Hepatocyte (in vitro differentiated cells): ENCODE data around the gene GTF2A2. TPM values are rescaled to one million over a fixed set of nuclear protein-coding genes. Genes with fewer than 3 reads are reported as not detected.
"Not testable (repeated sequence)": the region's sequence is repeated elsewhere in the genome, so short reads cannot be mapped to it uniquely, and the experiment has no call there.

Experiments
- DNase-seq: peaks from one replicate; pipeline ENCODE4 v3.0.0-alpha.2; 2016; ENCODE audit warnings: low spot score
- H2AFZ ChIP-seq: fragments of 200-600 bp; sonication (generic); 2 replicates; pipeline ENCODE4 v1.6.0; 2016; ENCODE audit warnings: antibody characterized with exemption, mild to moderate bottlenecking
- H3K27ac ChIP-seq: fragments of 200-600 bp; sonication (generic); 2 replicates; pipeline ENCODE4 v1.5.1; 2016; ENCODE audit warnings: mild to moderate bottlenecking
- H3K27me3 ChIP-seq: fragments of 200-600 bp; sonication (generic); 2 replicates; pipeline ENCODE4 v1.6.1; 2016
- H3K36me3 ChIP-seq: fragments of 200-600 bp; sonication (generic); replicated peaks from 2 replicates; pipeline ENCODE4 v1.5.1; 2016; ENCODE audit warnings: low read depth; ENCODE audit not compliant: insufficient read depth
- H3K4me1 ChIP-seq: fragments of 200-600 bp; sonication (generic); 2 replicates; pipeline ENCODE4 v1.5.1; 2016; ENCODE audit warnings: mild to moderate bottlenecking, moderate library complexity; ENCODE audit not compliant: insufficient read depth
- H3K4me2 ChIP-seq: fragments of 200-600 bp; sonication (generic); 2 replicates; pipeline ENCODE4 v1.6.0; 2016
- H3K4me3 ChIP-seq: fragments of 200-600 bp; sonication (generic); 2 replicates; pipeline ENCODE4 v1.5.1; 2016; ENCODE audit warnings: mild to moderate bottlenecking
- H3K79me2 ChIP-seq: fragments of 200-600 bp; sonication (generic); 2 replicates; pipeline ENCODE4 v1.6.0; 2017; ENCODE audit warnings: mild to moderate bottlenecking
- H3K9me2 ChIP-seq: fragments of 200-600 bp; sonication (generic); replicated peaks from 2 replicates; pipeline ENCODE4 v1.6.0; 2017; ENCODE audit warnings: mild to moderate bottlenecking; ENCODE audit not compliant: insufficient read depth
- H3K9me3 ChIP-seq: fragments of 200-600 bp; sonication (generic); 2 replicates; pipeline ENCODE4 v1.5.1; 2016; ENCODE audit warnings: low read depth, mild to moderate bottlenecking
- H4K20me1 ChIP-seq: fragments of 200-600 bp; sonication (generic); 2 replicates; pipeline ENCODE4 v1.6.0; 2016; ENCODE audit warnings: mild to moderate bottlenecking; ENCODE audit not compliant: insufficient read depth, poor library complexity, severe bottlenecking
- EZH2 ChIP-seq: fragments of 200-600 bp; sonication (generic); IDR thresholded peaks from 2 replicates; pipeline ENCODE4 v1.6.1; 2016; ENCODE audit warnings: antibody characterized with exemption, mild to moderate bottlenecking, borderline replicate concordance
- EZH2phosphoT487 ChIP-seq: fragments of 200-600 bp; sonication (generic); IDR thresholded peaks from one replicate; pipeline ENCODE4 v1.6.1; 2018; ENCODE audit warnings: antibody characterized with exemption, mild to moderate bottlenecking, low read depth, moderate library complexity; ENCODE audit not compliant: unreplicated experiment, severe bottlenecking
- WGBS: methylation state at CpG from one replicate; pipeline ENCODE4 v1.1.6; 2016; ENCODE audit warnings: low lambda C conversion rate; ENCODE audit errors: missing lambda C conversion rate; 5-methylcytosine and 5-hydroxymethylcytosine counted together
- polyA plus RNA-seq: library from polyadenylated mRNA; unstranded; fragments of >200 nt; fragmentation: Nextera tagmentation; extraction: Ambion mirVana; gene quantifications from 2 replicates; pipeline ENCODE4 v1.2.1, GENCODE V29; 2016
- total RNA-seq: library from RNA; depleted of rRNA; stranded (reverse); fragments of >200 nt; gene quantifications from 2 replicates; pipeline ENCODE4 v1.2.3, GENCODE V29; 2014
- TF ChIP-seq, protein P1 (sequence below): fragments of 200-600 bp; sonication (generic); IDR thresholded peaks from 2 replicates; pipeline ENCODE4 v1.5.1; 2016; ENCODE audit warnings: antibody characterized with exemption, mild to moderate bottlenecking; ENCODE audit not compliant: poor library complexity

GTF2A2 gene
- total and polyA plus RNA-seq, 2 experiments from 2014 or later = 42.9 to 253 TPM

DNA sequence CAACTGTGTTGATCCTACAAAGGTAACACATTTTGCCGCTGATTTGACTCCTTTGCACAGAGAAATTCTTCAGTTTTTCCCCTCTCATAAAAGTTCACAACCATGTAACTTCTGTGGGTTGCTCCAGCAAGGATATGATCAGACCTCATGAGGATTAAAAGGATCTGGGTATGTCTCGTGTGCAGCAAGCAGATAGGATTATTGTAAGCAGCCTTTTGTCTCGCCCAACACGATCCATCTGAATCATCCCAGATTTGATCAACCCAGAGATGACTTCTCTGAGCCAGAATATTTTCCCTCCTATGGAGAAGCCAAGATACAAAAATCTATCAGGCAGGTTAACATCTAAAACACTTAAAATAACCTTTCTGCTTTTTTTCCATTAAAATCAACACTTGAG lies 44.6 kb upstream of the GTF2A2 start:
- H4K20me1 ChIP-seq = no peaks in the 10 kb centered on the region
- H3K79me2 ChIP-seq = no peaks in the 10 kb centered on the region
- no peaks in the 10 kb centered on the region for H3K9me2 ChIP-seq
- H3K4me2 ChIP-seq = no peak overlapping the region
- no peaks in the 10 kb centered on the region for H3K4me1 ChIP-seq
- no peak overlapping the region for H3K27ac ChIP-seq
- 48% methylated on average over 4 of the region's 4 CpGs for WGBS
- no peak for DNase-seq
- H3K27me3 ChIP-seq = no peaks in the 10 kb centered on the region
- H3K36me3 ChIP-seq = no peaks in the 10 kb centered on the region
- no peaks in the 10 kb centered on the region for H3K9me3 ChIP-seq
- TF ChIP-seq, protein P1, sequence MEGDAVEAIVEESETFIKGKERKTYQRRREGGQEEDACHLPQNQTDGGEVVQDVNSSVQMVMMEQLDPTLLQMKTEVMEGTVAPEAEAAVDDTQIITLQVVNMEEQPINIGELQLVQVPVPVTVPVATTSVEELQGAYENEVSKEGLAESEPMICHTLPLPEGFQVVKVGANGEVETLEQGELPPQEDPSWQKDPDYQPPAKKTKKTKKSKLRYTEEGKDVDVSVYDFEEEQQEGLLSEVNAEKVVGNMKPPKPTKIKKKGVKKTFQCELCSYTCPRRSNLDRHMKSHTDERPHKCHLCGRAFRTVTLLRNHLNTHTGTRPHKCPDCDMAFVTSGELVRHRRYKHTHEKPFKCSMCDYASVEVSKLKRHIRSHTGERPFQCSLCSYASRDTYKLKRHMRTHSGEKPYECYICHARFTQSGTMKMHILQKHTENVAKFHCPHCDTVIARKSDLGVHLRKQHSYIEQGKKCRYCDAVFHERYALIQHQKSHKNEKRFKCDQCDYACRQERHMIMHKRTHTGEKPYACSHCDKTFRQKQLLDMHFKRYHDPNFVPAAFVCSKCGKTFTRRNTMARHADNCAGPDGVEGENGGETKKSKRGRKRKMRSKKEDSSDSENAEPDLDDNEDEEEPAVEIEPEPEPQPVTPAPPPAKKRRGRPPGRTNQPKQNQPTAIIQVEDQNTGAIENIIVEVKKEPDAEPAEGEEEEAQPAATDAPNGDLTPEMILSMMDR = no peak
- TF ChIP-seq EZH2 (no peak), EZH2phosphoT487 (no peak)
- H3K4me3 ChIP-seq = no peak overlapping the region
- no peak overlapping the region for H2AFZ ChIP-seq

DNA sequence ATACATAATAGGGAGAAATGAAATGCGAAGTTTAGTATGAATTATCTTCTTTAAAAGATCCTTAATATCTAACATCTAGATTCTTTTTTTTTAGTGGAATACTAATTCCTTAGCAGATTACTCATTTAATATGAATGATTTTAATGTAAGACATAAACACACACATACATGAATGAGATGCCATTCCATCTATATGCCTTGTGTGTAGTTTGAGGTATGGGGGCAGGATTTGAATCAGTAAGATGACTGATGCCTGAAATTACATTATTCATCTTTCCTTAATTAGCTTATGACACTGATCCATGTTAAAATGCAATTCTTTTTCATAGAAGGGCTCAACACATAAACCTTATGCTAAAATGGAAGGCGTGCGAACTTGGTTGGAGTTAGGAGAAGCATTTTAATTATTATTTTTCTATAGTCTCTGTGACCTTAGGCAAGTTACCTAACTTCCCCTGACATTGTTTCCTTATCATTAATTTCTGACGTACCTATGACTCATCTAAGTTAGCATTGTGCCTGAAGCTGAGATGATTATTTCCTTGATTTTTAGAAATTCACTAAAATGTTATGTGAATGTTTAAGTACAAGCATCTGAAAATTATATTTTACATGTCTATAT lies 42.6 kb upstream of the GTF2A2 start:
- Histone ChIP-seq H3K9me3 (no peaks in the 10 kb centered on the region), H3K79me2 (no peaks in the 10 kb centered on the region), H2AFZ (no peak overlapping the region), H3K27ac (no peak overlapping the region), H3K4me1 (no peaks in the 10 kb centered on the region), H3K36me3 (no peaks in the 10 kb centered on the region), H3K4me2 (no peak overlapping the region), H4K20me1 (no peaks in the 10 kb centered on the region), H3K4me3 (no peak overlapping the region), H3K27me3 (no peaks in the 10 kb centered on the region), H3K9me2 (no peaks in the 10 kb centered on the region)
- DNase-seq = no peak
- TF ChIP-seq EZH2phosphoT487 (no peak), EZH2 (no peak)
- TF ChIP-seq, protein P1 = no peak
- WGBS = 58% methylated on average over 4 of the region's 4 CpGs

DNA sequence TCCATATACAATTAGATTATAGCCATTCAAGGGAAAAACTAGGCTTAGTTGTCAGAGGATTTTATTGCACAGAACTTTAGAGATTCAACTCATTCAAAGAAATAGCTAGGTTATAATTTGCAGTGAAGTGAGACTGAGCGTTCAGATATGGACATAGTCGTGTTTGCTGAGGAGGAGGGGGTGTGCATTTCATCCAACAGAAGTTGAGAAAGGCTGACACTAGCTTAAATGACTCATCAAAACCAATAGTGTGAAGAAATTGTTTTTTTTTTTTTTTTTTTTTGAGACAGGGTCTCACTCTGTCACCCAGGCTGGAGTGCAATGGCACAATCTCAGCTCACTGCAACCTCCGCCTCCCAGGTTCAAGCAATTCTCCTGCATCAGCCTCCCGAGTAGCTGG lies 40.8 kb upstream of the GTF2A2 start:
- not testable (repeated sequence) for H4K20me1 ChIP-seq, H3K4me2 ChIP-seq, H3K27me3 ChIP-seq, H3K4me3 ChIP-seq, H3K4me1 ChIP-seq, H2AFZ ChIP-seq, H3K9me2 ChIP-seq, H3K27ac ChIP-seq, H3K9me3 ChIP-seq, H3K36me3 ChIP-seq, H3K79me2 ChIP-seq, DNase-seq
- WGBS = 70% methylated on average over 4 of the region's 4 CpGs

DNA sequence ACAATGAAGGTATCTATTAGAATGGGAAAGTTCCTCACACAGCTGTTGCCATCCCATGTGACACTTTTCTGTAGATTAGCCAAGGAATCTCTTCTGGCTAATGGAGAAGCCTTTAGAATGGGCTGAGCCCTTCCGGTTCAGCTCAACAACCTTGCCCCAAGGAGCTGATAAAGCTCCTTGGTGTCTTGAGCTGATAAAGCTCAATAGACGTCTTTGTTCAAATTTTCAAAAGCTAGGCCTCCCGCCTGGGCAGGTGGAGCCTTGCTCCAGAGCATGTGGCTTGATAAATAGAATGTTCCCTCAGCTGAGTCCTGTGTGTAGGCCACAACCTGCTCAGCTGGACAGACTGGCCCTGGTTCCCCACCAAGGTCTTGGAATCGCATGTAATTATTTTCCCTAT lies 39.0 kb upstream of the GTF2A2 start:
- Histone ChIP-seq H3K4me3 (no peak overlapping the region), H2AFZ (no peak overlapping the region), H3K36me3 (no peaks in the 10 kb centered on the region), H3K9me3 (no peaks in the 10 kb centered on the region), H3K27ac (no peak overlapping the region), H3K79me2 (no peaks in the 10 kb centered on the region), H3K9me2 (no peaks in the 10 kb centered on the region), H4K20me1 (no peaks in the 10 kb centered on the region), H3K4me1 (no peaks in the 10 kb centered on the region), H3K4me2 (no peak overlapping the region), H3K27me3 (no peaks in the 10 kb centered on the region)
- WGBS = 78% methylated on average over 4 of the region's 4 CpGs
- no peak for DNase-seq
- TF ChIP-seq, protein P1 = no peak
- TF ChIP-seq EZH2phosphoT487 (no peak), EZH2 (no peak)
